HG02588 (cell line): Measurements from ENCODE around the gene CYP21A2.
"Not testable (repeated sequence)": the region's sequence is repeated elsewhere in the genome, so short reads cannot be mapped to it uniquely, and the experiment has no call there.

Experiments used
- ATAC-seq: cut with Tn5 transposase; IDR thresholded peaks from one replicate; pipeline ENCODE4 v1.9.1; 2021; ENCODE audit warnings: mild to moderate bottlenecking, moderate library complexity; ENCODE audit not compliant: unreplicated experiment

Gene CYP21A2

DNA sequence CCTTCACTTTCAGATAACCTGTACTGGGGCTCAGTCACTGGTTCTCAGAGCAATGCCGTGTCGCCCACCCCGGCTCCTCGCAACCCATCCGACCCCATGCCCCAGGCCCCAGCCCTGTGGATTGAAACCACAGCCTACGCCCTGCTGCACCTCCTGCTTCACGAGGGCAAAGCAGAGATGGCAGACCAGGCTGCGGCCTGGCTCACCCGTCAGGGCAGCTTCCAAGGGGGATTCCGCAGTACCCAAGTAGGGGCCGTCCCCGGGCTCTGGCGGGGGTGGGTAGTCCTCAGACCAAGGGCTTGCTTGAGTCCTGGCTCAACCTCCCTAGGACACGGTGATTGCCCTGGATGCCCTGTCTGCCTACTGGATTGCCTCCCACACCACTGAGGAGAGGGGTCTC is 8.7 kb upstream of the CYP21A2 start:
- not testable (repeated sequence) for ATAC-seq

DNA sequence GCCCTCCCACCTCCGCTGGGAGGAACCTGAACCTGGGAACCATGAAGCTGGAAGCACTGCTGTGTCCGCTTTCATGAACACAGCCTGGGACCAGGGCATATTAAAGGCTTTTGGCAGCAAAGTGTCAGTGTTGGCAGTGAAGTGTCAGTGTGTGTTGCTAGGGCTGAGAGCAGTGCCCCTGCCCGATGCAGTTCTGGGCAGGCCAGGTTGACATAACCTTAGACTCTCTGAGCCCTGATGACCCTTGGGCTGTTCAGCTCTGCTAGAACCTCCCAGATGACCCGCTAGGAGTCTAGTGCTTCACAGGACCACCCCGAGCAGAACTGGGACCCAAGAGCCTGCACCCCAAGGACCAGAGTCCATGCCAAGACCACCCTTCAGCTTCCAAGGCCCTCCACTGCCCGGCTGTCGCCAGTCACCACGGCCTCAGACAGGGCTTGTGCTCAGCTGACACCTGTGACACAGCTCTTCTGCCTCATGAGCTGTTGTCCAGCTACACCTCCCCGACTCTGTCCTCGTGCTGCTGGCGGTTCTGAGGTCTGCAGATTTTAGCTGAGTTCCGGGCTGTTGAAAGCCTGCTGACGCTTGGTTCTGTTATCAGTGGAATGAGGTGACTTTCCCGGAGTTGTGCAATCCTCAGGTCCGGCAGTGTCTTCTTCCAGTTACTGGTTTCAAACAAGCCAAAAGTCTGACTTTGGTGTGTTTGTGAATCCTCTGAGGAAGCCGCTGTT is 2.8 kb upstream of the CYP21A2 start:
- not testable (repeated sequence) for ATAC-seq

DNA sequence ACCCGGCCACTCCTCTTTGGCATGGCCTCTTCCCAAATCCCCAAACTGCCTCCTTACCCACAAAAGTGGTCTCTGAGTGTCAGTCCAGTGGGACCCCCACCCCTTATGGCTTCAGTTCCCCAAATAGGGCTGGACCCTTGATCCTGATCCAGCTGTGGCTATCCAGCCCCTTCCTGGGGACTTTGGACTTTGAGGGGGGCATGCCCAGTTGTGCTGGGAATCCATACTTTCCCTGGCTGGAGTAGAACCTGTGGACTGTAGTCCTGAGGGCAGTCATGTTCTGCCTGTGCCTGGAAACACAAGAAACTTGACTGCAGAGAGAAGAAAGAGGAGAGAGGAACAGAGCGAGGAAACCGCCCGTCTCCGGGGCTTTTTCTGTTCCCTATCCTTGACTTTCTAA is 1.1 kb upstream of the CYP21A2 start:
- ATAC-seq: not testable (repeated sequence)

DNA sequence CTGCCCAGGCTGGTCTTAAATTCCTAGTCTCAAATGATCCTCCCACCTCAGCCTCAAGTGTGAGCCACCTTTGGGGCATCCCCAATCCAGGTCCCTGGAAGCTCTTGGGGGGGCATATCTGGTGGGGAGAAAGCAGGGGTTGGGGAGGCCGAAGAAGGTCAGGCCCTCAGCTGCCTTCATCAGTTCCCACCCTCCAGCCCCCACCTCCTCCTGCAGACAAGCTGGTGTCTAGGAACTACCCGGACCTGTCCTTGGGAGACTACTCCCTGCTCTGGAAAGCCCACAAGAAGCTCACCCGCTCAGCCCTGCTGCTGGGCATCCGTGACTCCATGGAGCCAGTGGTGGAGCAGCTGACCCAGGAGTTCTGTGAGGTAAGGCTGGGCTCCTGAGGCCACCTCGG is 663 bp downstream of the CYP21A2 start:
- not testable (repeated sequence) for ATAC-seq

DNA sequence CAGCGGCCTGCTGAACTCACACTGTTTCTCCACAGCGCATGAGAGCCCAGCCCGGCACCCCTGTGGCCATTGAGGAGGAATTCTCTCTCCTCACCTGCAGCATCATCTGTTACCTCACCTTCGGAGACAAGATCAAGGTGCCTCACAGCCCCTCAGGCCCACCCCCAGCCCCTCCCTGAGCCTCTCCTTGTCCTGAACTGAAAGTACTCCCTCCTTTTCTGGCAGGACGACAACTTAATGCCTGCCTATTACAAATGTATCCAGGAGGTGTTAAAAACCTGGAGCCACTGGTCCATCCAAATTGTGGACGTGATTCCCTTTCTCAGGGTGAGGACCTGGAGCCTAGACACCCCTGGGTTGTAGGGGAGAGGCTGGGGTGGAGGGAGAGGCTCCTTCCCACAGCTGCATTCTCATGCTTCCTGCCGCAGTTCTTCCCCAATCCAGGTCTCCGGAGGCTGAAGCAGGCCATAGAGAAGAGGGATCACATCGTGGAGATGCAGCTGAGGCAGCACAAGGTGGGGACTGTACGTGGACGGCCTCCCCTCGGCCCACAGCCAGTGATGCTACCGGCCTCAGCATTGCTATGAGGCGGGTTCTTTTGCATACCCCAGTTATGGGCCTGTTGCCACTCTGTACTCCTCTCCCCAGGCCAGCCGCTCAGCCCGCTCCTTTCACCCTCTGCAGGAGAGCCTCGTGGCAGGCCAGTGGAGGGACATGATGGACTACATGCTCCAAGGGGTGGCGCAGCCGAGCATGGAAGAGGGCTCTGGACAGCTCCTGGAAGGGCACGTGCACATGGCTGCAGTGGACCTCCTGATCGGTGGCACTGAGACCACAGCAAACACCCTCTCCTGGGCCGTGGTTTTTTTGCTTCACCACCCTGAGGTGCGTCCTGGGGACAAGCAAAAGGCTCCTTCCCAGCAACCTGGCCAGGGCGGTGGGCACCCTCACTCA is 1.4 kb downstream of the CYP21A2 start:
- not testable (repeated sequence) for ATAC-seq

DNA sequence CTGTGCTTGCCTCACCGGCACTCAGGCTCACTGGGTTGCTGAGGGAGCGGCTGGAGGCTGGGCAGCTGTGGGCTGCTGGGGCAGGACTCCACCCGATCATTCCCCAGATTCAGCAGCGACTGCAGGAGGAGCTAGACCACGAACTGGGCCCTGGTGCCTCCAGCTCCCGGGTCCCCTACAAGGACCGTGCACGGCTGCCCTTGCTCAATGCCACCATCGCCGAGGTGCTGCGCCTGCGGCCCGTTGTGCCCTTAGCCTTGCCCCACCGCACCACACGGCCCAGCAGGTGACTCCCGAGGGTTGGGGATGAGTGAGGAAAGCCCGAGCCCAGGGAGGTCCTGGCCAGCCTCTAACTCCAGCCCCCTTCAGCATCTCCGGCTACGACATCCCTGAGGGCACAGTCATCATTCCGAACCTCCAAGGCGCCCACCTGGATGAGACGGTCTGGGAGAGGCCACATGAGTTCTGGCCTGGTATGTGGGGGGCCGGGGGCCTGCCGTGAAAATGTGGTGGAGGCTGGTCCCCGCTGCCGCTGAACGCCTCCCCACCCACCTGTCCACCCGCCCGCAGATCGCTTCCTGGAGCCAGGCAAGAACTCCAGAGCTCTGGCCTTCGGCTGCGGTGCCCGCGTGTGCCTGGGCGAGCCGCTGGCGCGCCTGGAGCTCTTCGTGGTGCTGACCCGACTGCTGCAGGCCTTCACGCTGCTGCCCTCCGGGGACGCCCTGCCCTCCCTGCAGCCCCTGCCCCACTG is 2.3 kb downstream of the CYP21A2 start:
- ATAC-seq: not testable (repeated sequence)

DNA sequence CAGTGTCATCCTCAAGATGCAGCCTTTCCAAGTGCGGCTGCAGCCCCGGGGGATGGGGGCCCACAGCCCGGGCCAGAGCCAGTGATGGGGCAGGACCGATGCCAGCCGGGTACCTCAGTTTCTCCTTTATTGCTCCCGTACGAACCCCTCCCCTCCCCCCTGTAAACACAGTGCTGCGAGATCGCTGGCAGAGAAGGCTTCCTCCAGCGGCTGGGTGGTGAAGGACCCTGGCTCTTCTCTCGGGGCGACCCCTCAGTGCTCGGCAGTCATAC is 2.8 kb downstream of the CYP21A2 start:
- not testable (repeated sequence) for ATAC-seq

DNA sequence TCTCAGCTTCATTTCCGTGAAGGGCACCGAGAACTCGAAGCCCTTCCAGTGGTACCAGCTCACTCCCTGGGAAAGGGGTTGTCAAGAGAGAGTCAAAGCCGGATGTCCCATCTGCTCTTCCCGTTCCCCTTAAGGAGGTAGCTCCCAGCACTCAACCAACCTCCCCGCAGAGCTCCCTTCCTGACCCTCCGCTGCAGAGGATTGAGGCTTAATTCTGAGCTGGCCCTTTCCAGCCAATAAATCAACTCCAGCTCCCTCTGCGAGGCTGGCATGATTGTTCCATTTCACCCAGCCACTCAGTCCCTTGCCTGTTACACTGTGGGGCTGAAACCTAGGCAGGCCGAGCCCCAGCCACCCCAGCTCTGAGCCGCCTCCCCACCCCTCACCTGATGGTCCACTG is 3.2 kb downstream of the CYP21A2 start:
- not testable (repeated sequence) for ATAC-seq

DNA sequence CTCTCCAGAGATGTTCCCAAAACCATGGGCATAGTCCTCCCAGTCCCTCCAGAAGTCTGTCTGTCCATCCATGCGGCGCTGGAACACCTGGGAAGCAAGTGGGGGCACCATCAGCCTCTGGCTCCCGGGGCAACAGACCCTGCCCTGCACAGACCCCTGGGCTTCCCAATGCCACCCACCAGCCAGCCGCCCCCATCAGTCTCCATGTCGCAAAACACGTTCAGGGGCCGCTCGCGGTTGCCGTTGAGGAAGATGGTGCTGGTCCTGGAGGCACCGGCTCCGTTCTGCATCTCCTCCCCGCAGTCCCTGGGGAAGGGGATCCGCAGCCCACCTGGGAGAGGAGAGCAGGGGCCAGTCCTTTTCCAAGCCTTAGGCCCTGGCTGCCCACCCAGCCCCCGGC is 4.1 kb downstream of the CYP21A2 start:
- not testable (repeated sequence) for ATAC-seq

DNA sequence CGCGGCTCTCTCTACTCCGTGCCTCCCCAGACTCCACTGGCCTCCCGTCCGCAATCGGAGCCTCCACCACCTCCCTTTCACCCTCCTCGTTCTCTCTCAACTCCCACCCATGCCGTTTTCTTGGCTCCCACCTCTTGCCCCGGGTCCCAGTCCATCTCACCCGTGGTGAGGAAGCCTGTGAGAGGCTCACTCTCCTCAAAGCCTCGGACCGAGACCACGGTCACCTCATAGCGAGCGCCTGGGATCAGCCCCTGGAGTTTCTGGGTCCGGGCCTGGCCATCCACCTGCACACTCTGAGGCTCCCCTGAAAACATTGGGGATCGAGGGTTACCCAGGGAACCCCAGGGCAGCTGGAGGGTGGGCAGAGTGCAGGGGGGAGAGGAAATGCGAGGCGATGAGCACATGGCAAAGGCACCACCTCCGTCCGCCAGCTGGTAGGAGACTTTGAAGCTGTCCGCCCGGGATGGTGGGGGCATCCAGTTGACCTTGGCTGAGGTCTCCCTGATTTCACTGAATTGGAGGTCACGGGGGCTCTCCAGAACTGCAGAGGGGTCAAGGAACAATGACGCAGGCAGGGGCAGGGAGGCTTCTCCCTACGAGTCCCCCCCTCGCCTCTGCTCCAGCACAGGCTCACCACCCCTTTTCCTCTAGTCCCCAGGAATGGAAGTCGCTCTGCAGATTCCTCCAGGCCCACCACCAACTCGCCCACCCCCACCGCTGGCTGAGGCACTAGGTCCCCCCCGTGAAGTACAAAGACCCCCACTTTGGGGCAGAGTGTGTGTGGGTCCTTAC is 5.6 kb downstream of the CYP21A2 start:
- not testable (repeated sequence) for ATAC-seq

DNA sequence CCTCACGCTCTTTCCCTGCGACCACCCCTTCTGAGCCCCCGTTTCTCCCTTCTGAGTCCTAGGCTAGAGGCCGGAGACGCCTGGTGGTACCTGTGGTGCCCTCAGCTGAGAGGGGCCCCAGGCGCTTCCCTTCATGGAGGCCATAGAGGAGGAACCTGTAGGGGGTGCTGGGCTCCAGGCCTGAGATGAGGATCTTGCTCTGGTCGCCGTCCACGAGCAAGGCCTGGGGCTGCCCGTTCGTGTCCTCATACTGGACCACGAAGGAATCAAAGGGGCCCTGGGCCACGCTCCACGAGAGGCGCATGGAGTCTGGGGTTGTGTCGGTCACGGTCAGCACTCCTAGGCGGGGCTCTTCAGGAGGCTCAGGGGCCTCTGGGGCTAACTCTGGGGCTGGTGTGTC is 6.7 kb downstream of the CYP21A2 start:
- ATAC-seq: not testable (repeated sequence)

DNA sequence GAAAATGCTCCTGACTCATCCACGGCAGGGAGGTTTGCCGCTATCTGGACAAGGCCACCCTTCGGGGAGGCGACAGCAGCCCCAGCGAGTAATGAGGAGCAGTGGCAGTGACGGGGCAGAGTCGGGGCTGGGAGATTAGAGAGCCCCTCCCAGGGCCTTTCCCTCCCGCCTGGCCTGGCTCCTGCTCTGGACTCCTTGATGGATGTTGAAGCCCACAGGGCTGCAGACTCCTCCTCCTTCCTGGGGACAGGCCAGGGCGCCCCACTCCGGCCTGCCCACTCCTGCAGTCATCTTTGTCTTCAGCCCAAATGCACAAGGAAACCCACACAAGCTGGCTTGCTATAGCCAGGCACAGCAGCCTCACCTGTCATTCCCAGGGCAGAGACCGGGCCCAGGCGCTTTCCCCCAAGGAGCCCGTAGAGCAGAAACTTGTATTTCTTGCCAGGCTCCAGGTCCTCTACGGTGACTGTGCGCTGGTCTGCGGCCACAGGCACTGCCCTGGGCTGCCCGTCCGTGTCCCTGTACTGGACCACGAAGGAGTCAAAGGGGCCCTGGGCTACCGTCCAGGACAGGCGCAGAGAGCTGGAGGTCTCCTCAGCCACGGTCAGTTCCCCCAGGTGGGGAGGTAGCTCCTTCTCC is 7.7 kb downstream of the CYP21A2 start:
- ATAC-seq: no peak

DNA sequence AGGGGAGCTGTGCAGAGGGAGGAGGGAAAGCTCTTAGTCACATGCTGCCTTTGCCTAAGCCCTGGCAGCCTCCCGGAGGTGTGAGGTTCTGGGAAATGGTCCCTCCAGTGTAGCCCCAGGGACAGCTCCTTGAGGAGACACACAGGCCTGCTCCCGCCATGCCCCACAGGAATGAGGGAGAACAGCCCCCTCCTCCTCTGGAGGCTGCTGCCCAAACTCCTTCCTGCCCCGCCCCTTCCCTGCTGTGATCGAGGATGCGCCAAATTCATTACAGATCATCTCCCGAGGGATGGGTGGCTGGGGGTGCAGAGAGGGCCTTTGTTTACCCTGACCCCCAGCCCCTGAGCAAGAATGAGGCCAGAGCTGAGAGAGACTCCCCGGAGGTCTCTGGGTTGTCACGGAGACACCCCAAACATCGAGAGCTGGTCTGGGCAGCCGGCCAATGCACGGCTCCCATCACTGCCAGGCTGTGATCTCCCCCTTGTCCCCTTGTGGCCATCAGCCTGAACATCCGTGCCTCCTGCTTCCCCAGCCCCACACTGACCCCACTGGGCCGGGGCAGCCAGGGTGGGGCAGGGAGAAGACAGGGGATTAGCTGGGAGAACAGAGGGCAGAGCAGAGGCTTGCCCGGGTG is 8.4 kb downstream of the CYP21A2 start:
- ATAC-seq: no peak

DNA sequence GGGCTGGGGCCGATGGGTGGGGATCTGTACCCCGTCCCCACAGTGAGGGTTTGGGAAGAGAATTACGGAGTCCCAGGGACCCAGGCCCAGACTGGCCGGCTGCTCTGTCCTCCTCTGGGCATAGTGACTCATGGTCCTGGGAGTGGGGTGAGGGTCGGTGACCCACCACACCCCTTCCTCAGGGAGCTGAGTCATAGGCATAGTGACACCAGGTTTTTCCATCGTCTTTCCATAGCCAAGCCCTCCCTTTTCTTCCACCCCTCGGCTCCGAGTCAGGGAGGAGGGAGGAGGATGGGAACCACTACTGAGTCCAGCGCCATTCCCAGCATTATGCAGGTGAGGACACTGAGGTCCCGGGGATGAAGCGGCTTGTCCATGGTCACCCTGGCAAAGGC is 8.9 kb downstream of the CYP21A2 start:
- no peak for ATAC-seq

DNA sequence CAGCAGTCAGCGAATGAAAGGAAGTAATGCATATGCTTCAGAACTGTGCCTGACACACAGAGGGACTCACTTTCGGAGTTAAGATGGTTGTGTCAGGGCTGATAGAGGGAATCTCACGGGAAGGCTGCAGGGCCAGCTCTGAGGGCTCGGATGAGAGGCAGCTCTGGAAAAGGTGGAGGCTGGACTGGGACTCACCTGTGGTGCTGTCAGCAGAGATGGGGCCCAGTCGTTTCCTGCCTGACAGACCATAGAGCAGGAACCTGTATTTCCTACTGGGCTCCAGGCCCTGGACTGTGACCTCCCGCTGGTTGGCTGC is 9.3 kb downstream of the CYP21A2 start:
- no peak for ATAC-seq

DNA sequence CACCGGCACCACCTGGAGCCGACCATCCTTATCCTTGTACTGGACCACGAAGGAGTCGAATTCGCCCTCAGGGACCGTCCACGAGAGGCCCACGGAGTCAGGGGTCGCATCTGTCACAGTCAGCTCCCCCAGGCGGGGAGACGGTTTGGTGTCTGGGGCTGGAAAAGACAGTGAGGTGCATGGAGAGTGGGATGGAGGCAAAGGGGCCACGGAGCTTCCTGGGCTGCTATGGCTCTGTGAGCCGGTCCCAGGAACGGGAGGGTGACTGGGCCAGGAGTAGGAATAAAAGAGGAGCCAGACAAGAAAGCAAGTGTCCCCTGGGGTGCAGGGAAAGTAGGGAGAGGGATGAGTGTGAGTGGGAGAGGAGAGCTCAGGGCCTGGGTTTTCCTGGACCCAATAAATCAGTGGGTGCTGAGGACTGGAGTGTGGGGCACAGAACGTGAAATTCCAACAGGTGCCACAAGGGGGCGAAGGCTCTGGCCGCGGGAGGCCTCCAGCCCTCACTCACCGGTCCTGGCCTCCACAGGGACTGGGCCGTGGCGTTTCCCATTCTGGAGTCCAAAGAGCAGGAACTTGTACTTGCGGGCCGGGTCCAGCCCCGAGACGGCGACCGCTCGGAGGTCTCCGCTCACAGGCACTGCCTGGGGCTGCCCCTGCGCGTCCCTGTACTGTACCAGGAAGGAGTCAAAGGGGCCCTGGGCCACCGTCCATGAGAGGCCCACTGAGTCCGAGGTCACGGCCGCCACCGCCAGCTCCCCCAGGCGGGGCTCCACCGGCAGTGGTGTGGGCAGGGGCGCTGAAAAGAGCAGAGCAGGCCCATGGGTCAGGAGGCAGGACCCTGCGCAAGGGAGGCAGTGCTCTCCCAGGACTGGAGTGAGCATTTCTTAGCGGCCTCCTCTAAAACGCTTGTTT is 9.9 kb downstream of the CYP21A2 start:
- peak; percentile 56 for ATAC-seq

DNA sequence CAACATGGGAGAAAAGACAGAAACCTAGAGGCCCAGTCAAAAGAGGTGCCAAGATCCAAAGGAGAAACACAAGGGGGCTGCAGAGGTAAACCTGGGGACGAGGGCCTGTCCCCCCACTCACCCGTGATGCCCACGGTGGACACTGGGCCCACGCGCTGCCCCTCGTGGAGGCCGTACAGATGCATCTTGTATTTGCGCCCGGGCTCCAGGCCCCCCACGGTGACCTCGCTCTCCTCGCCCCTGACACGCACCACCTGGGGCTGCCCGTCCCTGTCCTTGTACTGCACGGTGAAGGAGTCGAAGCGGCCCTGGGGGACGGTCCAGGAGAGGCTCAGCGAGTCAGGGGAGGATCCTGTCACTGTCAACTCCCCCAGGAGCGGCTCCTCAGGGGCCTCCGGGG is 10.9 kb downstream of the CYP21A2 start:
- not testable (repeated sequence) for ATAC-seq

DNA sequence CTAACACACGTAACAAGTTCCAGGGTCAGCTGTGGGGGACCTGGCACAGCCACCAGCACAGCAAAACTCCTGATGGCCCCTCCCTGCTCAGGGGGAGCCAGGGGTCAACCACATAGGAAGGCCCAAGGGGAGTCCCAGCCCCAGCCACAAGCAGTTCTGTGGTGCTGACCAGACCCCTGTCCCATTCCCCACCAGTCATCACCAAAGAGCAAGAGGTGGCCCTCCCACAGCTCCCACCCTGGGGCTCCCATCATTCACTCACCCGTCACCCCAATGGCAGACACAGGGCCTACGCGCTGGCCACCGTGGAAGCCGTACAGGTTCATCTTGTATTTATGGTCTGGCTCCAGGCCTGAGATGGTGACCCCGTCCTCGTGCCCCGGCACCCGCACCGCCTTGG is 11.5 kb downstream of the CYP21A2 start:
- not testable (repeated sequence) for ATAC-seq

DNA sequence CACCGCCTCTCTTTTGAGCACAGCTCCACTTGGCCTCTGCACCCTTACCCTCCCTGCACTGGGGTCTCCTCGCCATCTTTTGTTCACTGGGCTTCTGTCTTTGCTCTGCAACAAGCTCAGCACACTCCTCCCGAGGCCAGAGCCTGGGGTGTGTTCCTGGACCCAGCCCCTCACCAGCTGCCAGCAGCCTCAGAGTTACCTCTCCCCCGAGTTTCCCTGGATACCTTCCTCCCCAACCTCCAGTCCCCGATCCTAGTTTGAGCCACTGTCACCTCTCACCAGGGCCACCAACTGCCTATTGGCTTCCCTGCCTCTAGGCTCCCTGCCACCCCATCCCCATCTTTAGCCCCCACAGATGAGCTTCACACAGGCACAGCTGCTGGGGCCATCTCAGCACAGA is 12.3 kb downstream of the CYP21A2 start:
- ATAC-seq: no peak
